Thyroid gland (tissue), 4 donors: ENCODE data around the gene ZNF746.

Experiments used
- CTCF ChIP-seq, 6 experiments: fragments of 200-600 bp in 3 of 6; fragments of 450-650 bp in 3 of 6; sonication (generic) in 3 of 6; IDR thresholded peaks; one replicate each; pipeline ENCODE4 v1.5.1; 2016 to 2019; ENCODE audit warnings: antibody characterized with exemption in 6 of 6, mild to moderate bottlenecking in 2 of 6, inconsistent platforms in 1 of 6, moderate library complexity in 1 of 6
- POLR2A ChIP-seq, 2 donors: fragments of 450-650 bp; IDR thresholded peaks; one replicate each; pipeline ENCODE4 v1.6.1; 2017; ENCODE audit warnings: antibody characterized with exemption in 2 of 2, mild to moderate bottlenecking in 2 of 2, moderate library complexity in 1 of 2

- TF ChIP-seq CTCF (IDR thresholded peaks at IDR 0.05): no peak
- no peak for TF ChIP-seq POLR2A (IDR thresholded peaks at IDR 0.05)
Observed at GRCh38 chr7:149448961-149449360, 48.6 kb downstream of the ZNF746 start.
